Measurements from ENCODE around the gene PRR20G. TPM values are rescaled to one million over a fixed set of nuclear protein-coding genes. Genes with fewer than 3 reads are reported as not detected.

The PRR20G gene
- total RNA-seq, 1 experiment from 2014 or later: not detected

DNA sequence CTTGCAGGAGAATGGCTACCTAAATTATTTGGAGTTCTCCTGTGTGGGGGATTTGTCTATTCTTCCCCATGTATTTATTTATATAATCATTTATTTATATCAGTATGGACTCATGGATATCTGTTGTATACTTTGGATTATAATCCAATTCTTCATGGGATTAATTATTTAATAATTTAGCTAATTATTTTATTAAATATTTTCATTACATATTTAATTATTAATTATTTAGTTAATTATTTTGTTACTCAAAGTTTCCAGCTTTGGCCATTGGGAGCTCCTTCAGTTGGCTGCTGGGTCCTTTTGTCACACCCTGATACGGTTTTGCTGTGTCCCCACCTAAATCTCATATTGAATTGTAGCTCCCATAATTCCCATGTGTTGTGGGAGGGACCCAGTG, 3.3 kb upstream of the PRR20G start:
- intact Hi-C loops (cut with micrococcal nuclease; ENCODE audit: unreplicated experiment): no loop called here
- Mint-ChIP-seq H3K36me3 (ENCODE audit: insufficient read depth, unreplicated experiment) (peaks cover 4% of the 10 kb centered on the region), H3K4me3 (ENCODE audit: low read depth, unreplicated experiment) (no peak overlapping the region), H3K9me3 (ENCODE audit: low read depth, unreplicated experiment) (peaks cover 3% of the 10 kb centered on the region), H3K27me3 (ENCODE audit: unreplicated experiment) (peaks cover 36% of the 10 kb centered on the region), H3K27ac (ENCODE audit: unreplicated experiment) (no peak overlapping the region), H3K4me1 (ENCODE audit: low read depth, unreplicated experiment) (peaks cover 9% of the 10 kb centered on the region)
- no TSS peak for BruUV-seq (replicated peaks)
- DNase-seq: no peak
- CTCF ChIA-PET: interaction anchor here (0.7 kb wide), 1 partner anchor 13 kb away, joined by 3 read pairs; no protein-coding TSS in a partner anchor
- TF ChIP-seq, protein P1, sequence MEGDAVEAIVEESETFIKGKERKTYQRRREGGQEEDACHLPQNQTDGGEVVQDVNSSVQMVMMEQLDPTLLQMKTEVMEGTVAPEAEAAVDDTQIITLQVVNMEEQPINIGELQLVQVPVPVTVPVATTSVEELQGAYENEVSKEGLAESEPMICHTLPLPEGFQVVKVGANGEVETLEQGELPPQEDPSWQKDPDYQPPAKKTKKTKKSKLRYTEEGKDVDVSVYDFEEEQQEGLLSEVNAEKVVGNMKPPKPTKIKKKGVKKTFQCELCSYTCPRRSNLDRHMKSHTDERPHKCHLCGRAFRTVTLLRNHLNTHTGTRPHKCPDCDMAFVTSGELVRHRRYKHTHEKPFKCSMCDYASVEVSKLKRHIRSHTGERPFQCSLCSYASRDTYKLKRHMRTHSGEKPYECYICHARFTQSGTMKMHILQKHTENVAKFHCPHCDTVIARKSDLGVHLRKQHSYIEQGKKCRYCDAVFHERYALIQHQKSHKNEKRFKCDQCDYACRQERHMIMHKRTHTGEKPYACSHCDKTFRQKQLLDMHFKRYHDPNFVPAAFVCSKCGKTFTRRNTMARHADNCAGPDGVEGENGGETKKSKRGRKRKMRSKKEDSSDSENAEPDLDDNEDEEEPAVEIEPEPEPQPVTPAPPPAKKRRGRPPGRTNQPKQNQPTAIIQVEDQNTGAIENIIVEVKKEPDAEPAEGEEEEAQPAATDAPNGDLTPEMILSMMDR (IDR thresholded peaks at IDR 0.05; ENCODE audit: unreplicated experiment): no peak

DNA sequence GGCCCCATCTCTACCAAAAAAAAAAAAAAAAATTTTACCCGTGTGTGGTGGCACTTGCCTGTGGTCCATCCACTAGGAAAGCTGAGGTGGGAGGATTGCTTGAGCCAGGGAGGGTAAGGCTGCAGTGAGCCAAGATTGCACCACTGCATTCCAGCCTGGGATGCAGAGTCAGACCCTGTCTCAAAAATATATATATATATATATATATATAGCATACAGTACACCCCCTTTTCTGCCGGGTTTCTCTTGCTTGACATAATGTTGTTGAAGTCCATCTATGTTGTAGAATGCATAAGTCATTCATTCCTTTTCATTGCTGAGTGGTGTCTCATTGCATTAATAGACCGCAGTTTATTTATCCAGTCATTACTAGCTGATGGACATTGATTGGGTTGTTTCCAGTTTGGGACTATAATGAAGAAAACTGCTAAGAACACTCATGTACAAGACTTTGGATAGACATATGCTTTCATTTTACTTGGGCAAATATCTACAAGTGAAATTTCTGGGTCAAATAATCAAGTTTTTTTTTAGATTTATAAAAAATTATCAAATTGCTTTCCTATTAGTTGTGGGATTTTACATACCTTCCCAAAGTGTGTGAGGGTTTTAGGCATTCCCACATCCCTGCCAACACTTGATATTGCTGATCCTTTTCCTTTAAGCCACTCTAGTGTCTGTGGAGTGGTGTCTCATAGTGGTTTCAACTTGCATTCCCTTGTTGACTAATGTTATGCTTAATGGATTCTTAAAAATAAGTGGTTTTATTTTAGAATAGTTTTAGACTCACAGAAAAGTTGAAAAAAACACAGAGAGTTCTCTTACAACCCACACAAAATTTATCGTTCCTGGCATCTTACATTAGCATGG, 2.1 kb upstream of the PRR20G start:
- Mint-ChIP-seq H3K9me3 (ENCODE audit: low read depth, unreplicated experiment) (peaks cover 3% of the 10 kb centered on the region), H3K27me3 (ENCODE audit: unreplicated experiment) (peaks cover 36% of the 10 kb centered on the region), H3K4me3 (ENCODE audit: low read depth, unreplicated experiment) (no peak overlapping the region), H3K36me3 (ENCODE audit: insufficient read depth, unreplicated experiment) (peaks cover 4% of the 10 kb centered on the region), H3K27ac (ENCODE audit: unreplicated experiment) (no peak overlapping the region), H3K4me1 (ENCODE audit: low read depth, unreplicated experiment) (peaks cover 9% of the 10 kb centered on the region)
- no peak for DNase-seq
- TF ChIP-seq, protein P1 (IDR thresholded peaks at IDR 0.05; ENCODE audit: unreplicated experiment): no peak
- CTCF ChIA-PET: no interaction called here
- BruUV-seq (replicated peaks): no TSS peak
- intact Hi-C loops (cut with micrococcal nuclease; ENCODE audit: unreplicated experiment): no loop called here

DNA sequence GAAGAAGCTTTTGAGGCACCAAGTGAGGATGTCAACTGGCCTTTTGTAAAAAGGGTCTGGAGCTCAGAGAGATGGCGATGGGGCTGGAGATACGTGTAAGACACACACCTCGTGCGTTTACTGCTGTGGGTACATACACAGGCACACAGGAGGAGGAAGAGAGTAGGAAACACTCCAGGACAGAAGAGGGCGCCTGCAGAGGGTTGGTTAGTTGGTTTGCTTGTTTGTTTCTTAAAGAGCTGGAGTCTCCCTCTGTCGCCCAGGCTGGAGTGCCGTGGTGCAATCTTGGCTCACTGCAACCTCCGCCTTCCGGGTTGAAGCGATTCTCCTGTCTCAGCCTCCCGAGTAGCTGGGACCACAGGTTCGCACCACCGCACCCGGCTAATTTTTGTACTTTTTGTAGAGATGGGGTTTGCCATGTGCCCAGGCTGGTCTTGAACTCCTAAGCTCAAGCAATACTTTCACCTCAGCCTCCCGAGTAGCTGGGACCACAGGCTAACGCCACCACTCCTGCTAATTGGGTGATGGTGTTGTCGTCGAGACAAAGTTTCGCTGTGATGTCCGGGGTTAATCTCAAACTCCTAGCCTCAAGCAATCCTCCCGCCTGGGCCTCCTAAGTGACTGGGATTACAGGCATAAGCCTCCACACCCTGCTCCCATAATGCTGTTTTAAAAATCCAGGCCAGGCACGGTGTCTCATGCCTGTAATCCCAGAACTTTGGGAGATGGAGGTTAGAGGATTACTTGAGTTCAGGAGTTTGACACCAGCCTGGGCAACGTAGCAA, 1.3 kb upstream of the PRR20G start:
- Mint-ChIP-seq H3K27ac (ENCODE audit: unreplicated experiment) (no peak overlapping the region), H3K9me3 (ENCODE audit: low read depth, unreplicated experiment) (peaks cover 3% of the 10 kb centered on the region), H3K36me3 (ENCODE audit: insufficient read depth, unreplicated experiment) (peaks cover 4% of the 10 kb centered on the region), H3K4me3 (ENCODE audit: low read depth, unreplicated experiment) (no peak overlapping the region), H3K27me3 (ENCODE audit: unreplicated experiment) (peaks cover 36% of the 10 kb centered on the region), H3K4me1 (ENCODE audit: low read depth, unreplicated experiment) (peaks cover 9% of the 10 kb centered on the region)
- CTCF ChIA-PET: interaction anchor here (0.8 kb wide), 1 partner anchor 15 kb away, joined by 4 read pairs; no protein-coding TSS in a partner anchor
- BruUV-seq (replicated peaks): no TSS peak
- TF ChIP-seq, protein P1 (IDR thresholded peaks at IDR 0.05; ENCODE audit: unreplicated experiment): no peak
- intact Hi-C loops (cut with micrococcal nuclease; ENCODE audit: unreplicated experiment): no loop called here
- no peak for DNase-seq

DNA sequence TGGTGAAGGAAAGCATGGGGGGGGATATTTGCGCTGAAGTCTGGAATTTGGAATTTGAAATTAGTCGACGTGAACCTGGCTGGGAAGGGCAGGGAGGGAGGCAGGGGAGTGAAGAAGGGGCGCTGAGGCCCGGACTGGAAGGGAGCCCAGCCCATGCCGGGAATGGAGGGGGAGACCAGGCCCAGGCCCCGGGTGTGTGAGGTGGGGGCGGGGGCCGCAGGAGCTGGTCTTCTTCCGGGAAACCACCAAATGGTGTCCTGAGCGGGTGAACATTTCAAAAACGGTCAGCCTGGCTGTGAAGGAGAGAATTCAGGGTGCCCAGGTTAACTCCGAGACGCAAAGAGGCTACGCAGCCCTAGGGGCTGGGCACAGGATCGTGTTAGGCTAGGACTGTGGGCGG, 497 bp upstream of the PRR20G start:
- no peak overlapping the region for H3K4me3 Mint-ChIP-seq (ENCODE audit: low read depth, unreplicated experiment)
- TF ChIP-seq, protein P1 (IDR thresholded peaks at IDR 0.05; ENCODE audit: unreplicated experiment): no peak
- peaks cover 37% of the 10 kb centered on the region for H3K27me3 Mint-ChIP-seq (ENCODE audit: unreplicated experiment)
- H3K4me1 Mint-ChIP-seq (ENCODE audit: low read depth, unreplicated experiment): peaks cover 9% of the 10 kb centered on the region
- H3K9me3 Mint-ChIP-seq (ENCODE audit: low read depth, unreplicated experiment): peaks cover 3% of the 10 kb centered on the region
- no peak overlapping the region for H3K27ac Mint-ChIP-seq (ENCODE audit: unreplicated experiment)
- CTCF ChIA-PET: no interaction called here
- intact Hi-C loops (cut with micrococcal nuclease; ENCODE audit: unreplicated experiment): no loop called here
- BruUV-seq (replicated peaks): no TSS peak
- peaks cover 4% of the 10 kb centered on the region for H3K36me3 Mint-ChIP-seq (ENCODE audit: insufficient read depth, unreplicated experiment)
- no peak for DNase-seq
